ENCODE results near the gene DET1. TPM values are rescaled to one million over a fixed set of nuclear protein-coding genes. Genes with fewer than 3 reads are reported as not detected.
"Not testable (repeated sequence)": the region's sequence is repeated elsewhere in the genome, so short reads cannot be mapped to it uniquely, and the experiment has no call there.

The DET1 gene
- total RNA-seq (2014; rRNA removed; shearing (Covaris generic)) = 7.6 and 9.6 TPM in 2 replicates
- polyA plus RNA-seq (2015; cell fraction: cytosol; rRNA removed) = 8.5 and 9.9 TPM in 2 replicates
- polyA plus RNA-seq (2015; cell fraction: nucleus; rRNA removed) = 13.9 and 17.8 TPM in 2 replicates

DNA sequence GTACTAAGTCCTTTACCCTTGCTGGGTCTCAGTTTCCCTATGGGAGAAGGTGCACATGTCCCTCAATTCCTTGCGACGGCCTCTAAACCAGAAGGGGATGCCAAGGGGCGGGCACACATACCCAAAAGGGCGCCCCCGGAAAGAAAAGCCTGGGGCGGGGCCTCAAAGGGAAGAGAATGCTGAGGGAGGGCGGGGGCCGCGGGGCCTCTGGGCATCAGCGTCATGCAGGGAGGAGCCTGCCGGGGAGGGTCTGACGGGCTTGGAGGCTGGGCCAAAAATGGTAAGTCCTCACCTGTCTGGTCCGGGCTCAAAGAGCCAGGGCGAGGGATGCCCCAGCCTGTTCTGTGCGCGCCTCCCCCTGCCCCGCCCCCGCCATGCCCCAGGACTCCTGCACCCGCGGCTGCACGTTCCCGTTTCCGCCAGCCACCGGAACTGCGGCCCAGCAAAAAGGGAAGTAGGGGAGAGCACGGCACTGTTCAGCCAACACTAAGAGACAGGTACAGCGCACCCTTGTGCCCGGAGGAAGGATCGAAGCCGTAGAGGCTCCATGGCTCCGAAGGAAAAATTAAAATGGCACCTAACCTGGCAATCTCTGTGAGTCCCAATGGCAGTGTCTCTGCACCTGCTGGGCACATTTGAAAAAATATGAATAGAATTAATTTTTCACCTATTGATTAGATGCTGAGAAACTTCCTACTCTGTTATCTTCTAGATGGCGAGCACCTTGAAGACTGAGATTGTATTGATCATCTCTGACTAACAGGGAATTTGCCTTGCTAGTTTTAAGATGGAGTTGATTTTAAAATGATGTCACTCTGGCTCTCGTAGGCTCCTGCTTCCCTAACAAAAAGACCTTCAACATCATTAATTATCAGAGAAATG is at the start of gene DET1:
Gene DET1 (minus strand): TSS at position 434 of the 882 bp plus-strand sequence. CDS start 14,976 bp downstream, outside the sequence.
- in situ Hi-C loops (cut with HindIII; ENCODE audit: low pct_unique_long_range_greater_than_20kb, low sequenced_read_pairs) = no loop called here
- peak; percentile 97 for DNase-seq (ENCODE audit: low read depth, low spot score)

DNA sequence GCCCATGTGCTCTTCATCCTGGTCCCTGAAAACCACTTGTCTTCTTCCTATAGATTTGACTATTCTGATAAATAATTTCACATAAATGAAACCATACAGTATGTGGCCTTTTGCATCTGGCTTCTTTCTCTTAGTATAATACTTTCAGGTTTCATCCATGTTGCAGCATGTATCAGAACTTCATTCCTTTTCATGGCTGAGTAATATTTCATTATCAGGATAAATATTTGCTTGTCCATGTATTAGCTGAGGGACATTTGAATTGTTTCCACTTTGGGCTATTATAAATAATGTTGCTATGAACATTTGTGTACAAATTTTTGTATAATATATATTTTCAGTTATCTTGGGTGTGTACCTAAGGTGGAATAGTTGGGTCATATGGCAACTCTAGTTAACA is 44.9 kb upstream of the DET1 start:
- in situ Hi-C loops (cut with HindIII; ENCODE audit: low pct_unique_long_range_greater_than_20kb, low sequenced_read_pairs) = no loop called here
- DNase-seq (ENCODE audit: low read depth, low spot score) = no peak

DNA sequence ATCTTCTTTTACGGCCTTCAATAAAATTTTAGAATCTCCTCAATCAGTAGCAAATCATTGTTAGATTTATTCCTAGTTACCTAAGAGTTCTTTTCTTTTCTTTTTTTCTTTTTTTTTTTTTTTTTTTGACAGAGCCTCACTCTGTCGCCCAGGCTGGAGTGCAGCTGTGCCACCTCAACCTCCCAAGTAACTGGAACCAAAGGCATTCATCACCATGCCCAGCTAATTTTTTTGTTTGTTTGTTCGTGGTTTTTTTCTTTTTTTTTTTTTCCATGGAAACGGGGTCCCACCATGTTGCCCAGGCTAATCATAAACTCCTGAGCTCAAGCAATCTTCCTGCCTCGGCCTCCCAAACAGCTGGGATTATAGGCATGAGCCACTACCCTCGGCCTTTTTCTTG is 44.3 kb upstream of the DET1 start:
- no peak for DNase-seq (ENCODE audit: low read depth, low spot score)
- in situ Hi-C loops (cut with HindIII; ENCODE audit: low pct_unique_long_range_greater_than_20kb, low sequenced_read_pairs) = no loop called here

DNA sequence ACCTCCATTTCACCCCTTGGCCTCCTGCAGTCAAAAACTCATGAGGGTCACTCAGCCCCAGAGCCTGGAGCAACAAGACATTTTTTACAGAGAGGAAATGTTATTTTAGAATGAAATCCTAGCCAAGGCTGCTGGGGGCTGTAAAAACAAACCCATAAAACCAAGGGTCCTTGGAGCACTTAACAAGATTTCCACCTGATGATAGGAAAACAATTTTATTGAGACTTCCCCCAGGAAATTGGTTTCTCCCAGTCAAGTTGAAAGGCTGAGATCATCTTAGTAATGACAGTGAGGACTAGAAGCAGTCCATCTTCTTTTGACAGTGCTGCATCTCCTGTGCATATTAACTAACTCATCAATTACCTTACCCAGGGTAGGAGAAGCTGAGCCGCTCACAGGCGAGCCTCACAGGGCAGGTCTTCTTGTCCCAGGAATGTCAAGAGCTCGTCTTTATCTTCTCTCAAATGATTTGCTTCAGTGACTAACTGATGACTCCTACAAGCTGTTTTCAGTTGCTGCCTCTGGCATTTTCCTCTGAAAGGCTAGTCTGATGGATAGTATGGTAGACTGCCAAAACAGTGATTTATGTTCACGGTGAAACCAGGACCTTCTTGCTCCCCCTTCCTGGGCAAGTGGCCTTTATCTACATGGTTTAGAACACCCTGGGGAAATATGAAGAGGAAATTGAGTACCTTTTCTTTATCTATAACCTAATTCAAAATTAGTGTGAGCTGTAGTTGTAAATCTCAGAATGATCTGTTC is 40.1 kb upstream of the DET1 start:
- peak; percentile 33 for DNase-seq (ENCODE audit: low read depth, low spot score)
- in situ Hi-C loops (cut with HindIII; ENCODE audit: low pct_unique_long_range_greater_than_20kb, low sequenced_read_pairs) = no loop called here

DNA sequence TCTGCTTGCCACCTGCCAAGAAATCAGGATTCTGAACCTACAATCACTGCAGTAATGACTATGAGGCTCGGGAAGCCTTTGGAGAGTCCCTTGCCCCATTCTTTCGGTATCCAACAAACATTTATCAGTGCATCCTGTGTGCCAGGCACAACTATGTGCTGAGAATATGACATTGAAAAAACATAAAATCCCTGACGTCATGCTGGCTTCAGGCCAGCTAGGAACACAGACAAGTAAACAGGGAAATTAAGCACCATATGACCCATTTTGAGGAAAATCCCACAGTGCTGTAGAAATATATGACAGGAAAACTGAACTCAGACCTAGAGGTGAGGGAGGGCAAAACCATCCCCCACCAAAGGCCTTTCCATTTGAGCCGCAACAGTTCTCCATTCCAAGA is 34.1 kb upstream of the DET1 start:
- in situ Hi-C loops (cut with HindIII; ENCODE audit: low pct_unique_long_range_greater_than_20kb, low sequenced_read_pairs) = no loop called here
- DNase-seq (ENCODE audit: low read depth, low spot score) = no peak

DNA sequence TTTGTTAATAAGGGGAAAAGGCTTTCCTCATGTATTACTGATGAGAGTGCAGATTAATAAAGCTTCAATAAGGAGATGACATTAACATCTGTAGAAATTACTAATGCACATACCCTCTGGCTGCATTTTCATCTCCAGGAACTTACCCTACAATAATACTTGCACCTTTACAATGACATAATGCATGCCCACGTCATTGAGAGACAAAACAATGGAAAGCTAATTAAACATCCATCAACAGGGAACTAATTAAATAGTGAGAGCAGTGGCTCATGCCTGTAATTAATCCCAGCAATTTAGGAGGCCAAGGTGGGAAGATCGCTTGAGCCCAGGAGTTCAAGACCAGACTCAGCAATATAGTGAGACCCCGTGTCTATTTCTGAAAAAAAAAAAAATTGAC is 32.8 kb upstream of the DET1 start:
- in situ Hi-C loops (cut with HindIII; ENCODE audit: low pct_unique_long_range_greater_than_20kb, low sequenced_read_pairs) = no loop called here
- DNase-seq (ENCODE audit: low read depth, low spot score) = no peak

DNA sequence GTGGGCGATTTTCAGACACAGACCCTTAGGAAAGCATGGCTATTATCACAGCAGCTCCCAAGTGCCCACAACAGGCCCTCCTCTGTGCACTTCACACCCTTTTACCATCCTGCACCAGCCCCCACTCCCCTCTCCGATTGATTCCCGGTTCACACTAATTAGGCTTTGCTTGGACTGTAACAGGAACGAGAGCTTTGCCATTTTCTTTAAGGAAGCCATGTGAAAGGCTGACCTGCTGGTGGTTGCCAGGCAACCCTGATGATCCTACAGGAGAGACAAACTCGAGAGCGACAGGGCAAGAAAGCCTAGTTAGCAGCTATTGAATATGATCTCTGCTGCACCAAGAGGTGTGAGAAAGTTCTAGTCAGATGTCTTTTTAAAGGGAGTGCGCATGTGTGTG is 28.2 kb upstream of the DET1 start:
- in situ Hi-C loops (cut with HindIII; ENCODE audit: low pct_unique_long_range_greater_than_20kb, low sequenced_read_pairs) = no loop called here
- no peak for DNase-seq (ENCODE audit: low read depth, low spot score)

DNA sequence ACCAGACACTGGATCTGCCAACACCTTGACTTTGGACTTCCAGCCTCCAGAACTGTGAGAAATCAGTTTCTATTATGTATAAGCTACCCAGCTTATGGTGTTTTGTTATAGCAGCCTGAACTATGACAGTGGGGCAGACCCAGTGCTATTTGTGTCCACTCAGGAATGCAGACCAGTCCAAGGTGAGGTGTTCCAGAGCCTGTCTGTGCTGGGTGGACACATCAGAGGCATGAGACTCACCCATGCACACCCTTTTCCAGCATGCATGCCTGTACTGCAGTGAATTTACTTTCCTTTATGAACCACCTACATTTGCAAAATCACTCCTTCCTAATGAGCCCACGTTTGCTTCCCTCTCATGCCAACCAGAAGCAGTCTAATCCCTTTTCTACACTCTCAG is 27.6 kb upstream of the DET1 start:
- DNase-seq (ENCODE audit: low read depth, low spot score) = no peak
- in situ Hi-C loops (cut with HindIII; ENCODE audit: low pct_unique_long_range_greater_than_20kb, low sequenced_read_pairs) = no loop called here

DNA sequence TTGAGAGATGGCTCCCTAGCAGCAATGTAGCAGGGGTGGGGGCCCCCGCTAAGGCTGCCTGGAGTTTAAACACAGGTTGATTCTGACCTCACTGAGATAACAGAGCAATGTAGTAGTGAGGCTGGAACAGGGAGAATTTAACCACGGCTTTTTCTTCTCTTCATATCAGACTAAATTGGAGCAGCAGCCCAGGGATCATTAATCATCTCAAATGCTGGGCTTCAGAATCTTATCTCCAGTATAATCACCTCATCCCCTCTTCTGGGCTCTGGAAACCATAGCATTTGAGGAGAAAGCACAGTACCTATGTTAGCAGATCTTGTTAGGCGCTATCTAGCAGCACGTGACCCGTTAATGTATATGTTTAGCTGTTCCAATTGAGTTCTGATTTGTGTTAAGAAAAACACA is 25.4 kb upstream of the DET1 start:
- no peak for DNase-seq (ENCODE audit: low read depth, low spot score)
- in situ Hi-C loops (cut with HindIII; ENCODE audit: low pct_unique_long_range_greater_than_20kb, low sequenced_read_pairs) = no loop called here

DNA sequence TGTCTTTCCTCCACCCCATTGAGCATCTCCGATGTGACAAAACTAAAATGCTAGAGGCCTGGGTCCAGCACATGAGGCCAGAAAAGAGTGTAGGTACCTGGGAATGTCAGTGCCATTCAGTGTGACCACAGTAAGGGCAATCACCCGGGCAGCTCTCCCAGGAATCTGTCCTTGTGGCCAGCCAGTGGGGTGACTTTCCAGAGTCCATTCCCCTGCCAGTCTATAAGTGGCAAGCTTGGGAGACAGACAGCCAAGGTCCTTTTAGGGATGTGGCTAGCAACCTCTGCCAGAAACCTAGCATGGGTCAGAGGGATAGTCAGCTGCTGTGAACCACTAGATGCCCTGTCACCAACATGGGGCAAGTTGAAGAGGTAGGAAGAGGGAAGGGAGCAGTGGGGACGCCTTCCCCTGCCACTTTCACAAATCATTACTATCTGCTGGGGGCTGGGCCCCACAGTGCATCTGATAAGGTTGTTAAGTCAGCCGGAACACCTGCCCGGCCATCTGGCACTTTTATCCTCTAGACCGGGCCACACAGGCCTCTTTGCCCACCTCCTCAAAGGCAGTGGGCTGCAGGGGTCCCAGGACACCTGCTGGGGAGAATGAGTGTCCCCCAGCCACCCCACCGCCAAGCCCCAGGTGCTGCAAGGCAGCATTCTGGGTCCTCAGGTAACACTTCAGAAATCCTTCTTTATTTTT is 24.8 kb upstream of the DET1 start:
- in situ Hi-C loops (cut with HindIII; ENCODE audit: low pct_unique_long_range_greater_than_20kb, low sequenced_read_pairs) = no loop called here
- DNase-seq (ENCODE audit: low read depth, low spot score) = no peak

DNA sequence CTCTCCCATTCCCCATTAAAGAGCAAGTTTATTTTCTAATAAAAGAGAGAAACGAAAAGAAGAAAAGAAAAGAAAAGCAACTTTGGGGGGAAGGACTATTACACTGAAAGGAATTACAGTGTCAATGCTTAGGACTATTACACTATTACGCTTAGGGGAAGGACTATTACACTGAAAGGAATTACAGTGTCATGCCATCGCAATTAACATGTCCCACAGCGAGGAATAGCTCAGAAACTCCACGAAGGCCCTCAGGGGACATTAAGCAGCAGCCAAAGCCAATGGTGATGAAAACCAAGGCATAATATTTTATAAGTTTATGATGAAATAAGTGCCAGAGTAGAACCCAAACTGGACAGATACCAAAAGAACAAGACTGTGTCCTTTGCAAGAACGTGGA is 22.1 kb upstream of the DET1 start:
- in situ Hi-C loops (cut with HindIII; ENCODE audit: low pct_unique_long_range_greater_than_20kb, low sequenced_read_pairs) = no loop called here
- DNase-seq (ENCODE audit: low read depth, low spot score) = no peak

DNA sequence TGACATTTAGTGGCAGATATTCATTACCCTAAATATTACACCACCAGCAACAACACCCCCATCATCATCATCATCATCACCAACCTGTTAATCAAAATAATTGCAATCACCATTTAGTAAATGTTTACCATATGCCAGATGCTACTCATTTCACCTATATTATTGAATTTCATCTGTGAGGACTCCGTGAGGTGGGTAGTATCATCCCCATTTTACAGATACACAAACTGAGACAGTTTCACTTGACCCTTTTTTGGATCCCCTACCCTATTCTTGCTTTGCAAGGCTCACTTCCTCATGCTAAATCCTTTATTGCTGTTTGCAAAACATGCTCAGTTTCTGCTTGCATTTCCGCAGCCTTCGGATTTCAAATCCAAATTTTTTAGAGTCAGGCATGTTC is 18.3 kb upstream of the DET1 start:
- no peak for DNase-seq (ENCODE audit: low read depth, low spot score)
- in situ Hi-C loops (cut with HindIII; ENCODE audit: low pct_unique_long_range_greater_than_20kb, low sequenced_read_pairs) = no loop called here

DNA sequence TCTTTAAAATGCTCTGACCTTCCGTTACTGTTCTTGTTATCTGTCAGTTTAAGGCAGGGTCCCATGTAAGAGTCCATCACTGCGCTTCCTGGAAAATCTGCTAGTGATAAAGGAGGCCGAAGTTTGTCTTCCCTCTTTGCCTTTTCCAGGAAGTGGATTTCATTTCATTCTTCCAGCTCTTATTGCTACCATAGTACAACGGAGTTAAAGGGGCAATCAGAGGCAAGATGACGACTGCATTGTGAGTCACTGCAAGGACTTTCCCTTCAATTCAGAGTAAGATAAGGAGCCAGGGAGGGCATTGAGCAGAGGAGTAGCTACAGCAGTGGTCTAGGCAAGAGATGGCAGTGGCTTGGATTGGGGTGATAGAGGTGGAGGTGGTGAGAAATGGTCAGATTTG is 17.2 kb upstream of the DET1 start:
- in situ Hi-C loops (cut with HindIII; ENCODE audit: low pct_unique_long_range_greater_than_20kb, low sequenced_read_pairs) = no loop called here
- DNase-seq (ENCODE audit: low read depth, low spot score) = no peak

DNA sequence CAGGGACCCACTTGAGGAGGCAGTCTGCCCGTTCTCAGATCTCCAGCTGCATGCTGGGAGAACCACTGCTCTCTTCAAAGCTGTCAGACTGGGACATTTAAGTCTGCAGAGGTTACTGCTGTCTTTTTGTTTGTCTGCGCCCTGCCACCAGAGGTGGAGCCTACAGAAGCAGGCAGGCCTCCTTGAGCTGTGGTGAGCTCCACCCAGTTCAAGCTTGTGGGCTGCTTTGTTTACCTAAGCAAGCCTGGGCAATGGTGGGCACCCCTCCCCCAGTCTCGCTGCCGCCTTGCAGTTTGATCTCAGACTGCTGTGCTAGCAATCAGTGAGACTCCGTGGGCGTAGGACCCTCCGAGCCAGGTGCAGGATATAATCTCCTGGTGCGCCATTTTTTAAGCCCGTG is 13.1 kb upstream of the DET1 start:
- DNase-seq (ENCODE audit: low read depth, low spot score); in situ Hi-C loops (cut with HindIII; ENCODE audit: low pct_unique_long_range_greater_than_20kb, low sequenced_read_pairs): not testable (repeated sequence)

DNA sequence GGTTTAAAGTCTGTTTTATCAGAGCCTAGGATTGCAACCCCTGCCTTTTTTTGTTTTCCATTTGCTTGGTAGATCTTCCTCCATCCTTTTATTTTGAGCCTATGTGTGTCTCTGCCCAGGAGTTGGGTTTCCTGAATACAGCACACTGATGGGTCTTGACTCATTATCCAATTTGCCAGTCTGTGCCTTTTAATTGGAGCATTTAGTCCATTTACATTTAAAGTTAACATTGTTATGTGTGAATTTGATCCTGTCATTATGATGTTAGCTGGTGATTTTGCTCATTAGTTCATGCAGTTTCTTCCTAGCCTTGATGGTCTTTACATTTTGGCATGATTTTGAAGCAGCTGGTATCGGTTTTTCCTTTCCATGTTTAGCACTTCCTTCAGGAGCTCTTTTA is 11.5 kb upstream of the DET1 start:
- DNase-seq (ENCODE audit: low read depth, low spot score); in situ Hi-C loops (cut with HindIII; ENCODE audit: low pct_unique_long_range_greater_than_20kb, low sequenced_read_pairs): not testable (repeated sequence)

DNA sequence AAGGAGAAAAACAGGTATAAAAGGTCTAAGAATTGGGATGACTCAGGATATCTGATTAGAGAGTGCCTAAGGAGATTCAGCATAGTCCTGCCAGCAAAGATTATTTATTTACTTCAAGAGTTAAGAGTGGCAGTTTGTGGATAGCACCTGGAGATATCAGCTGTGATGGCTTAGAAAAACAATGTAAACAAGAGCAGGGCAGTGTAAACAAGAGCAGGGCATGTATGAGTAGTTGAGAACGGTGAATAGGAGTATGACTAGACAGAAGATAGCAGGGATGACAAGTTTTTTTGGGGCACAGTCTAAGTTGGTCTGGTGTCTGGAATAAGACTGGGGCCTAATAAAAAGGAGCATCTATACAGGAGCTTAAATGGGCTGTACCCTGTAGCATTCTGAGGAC is 1.5 kb upstream of the DET1 start:
- DNase-seq (ENCODE audit: low read depth, low spot score); in situ Hi-C loops (cut with HindIII; ENCODE audit: low pct_unique_long_range_greater_than_20kb, low sequenced_read_pairs): not testable (repeated sequence)

DNA sequence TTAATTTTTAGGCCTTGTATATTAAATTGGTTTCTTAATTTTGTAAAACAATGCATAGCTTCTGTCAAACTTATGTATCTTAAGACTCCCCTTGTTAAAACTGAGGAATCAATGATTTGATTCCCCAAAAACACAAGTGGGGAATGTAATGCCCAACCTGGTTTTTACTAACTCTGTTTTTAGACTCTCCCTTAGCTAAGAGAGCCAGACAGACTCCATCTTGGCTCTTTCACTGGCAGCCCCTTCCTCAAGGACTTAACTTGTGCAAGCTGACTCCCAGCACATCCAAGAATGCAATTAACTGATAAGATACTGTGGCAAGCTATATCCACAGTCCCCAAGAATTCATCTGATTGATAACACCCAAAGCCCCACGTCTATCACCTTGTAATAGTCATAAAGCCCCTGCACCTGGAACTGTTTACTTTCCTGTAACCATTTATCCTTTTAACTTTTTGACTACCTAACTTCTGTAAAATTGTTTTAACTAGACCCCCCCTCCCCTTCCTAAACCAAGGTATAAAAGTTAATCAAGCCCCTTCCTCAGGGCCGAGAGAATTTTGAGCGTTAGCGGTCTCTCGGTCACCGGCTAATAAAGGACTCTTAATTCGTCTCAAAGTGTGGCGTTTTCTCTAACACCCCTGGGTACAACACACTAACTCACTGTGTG is 768 bp downstream of the DET1 start:
- in situ Hi-C loops (cut with HindIII; ENCODE audit: low pct_unique_long_range_greater_than_20kb, low sequenced_read_pairs); DNase-seq (ENCODE audit: low read depth, low spot score): not testable (repeated sequence)

All from SK-MEL-5 (cell line).